ENCODE results near the gene CPNE6. TPM values are rescaled to one million over a fixed set of nuclear protein-coding genes. Genes with fewer than 3 reads are reported as not detected.
A peak's percentile ranks its signal among the peaks of the same experiment; 100 is the strongest.

CPNE6 gene
- total RNA-seq, 4 donors from 2014 or later, result 0.76 TPM; not detected in 3

- DNase-seq, result peak; percentile 32 to 43
- H3K27me3 ChIP-seq, result no peaks in the 10 kb centered on the region
- TF ChIP-seq CTCF (IDR thresholded peaks at IDR 0.05) (no peak), POLR2A (IDR thresholded peaks at IDR 0.05) (no peak)
- H3K36me3 ChIP-seq, result no peaks in the 10 kb centered on the region
- H3K4me3 ChIP-seq, result peak overlapping the region; percentile 71 to 84
- no peaks in the 10 kb centered on the region for H3K9me3 ChIP-seq
- intact Hi-C loops (cut with DNase I; ENCODE audit: low total_unique reads), result no loop called here
- H3K4me1 ChIP-seq, result peaks cover 0 to 8% of the 10 kb centered on the region in 2 donors
- H3K27ac ChIP-seq, result peak overlapping the region; percentile 84 to 93
Measured at GRCh38 chr14:24095271-24096068, 24.1 kb downstream of the CPNE6 start.

- Histone ChIP-seq H3K4me1 (peaks cover 0 to 8% of the 10 kb centered on the region in 2 donors), H3K36me3 (no peaks in the 10 kb centered on the region), H3K27me3 (no peaks in the 10 kb centered on the region), H3K4me3 (no peak overlapping the region), H3K9me3 (no peaks in the 10 kb centered on the region), H3K27ac (no peak overlapping the region)
- intact Hi-C loops (cut with DNase I; ENCODE audit: low total_unique reads), result no loop called here
- TF ChIP-seq CTCF (IDR thresholded peaks at IDR 0.05) (no peak), POLR2A (IDR thresholded peaks at IDR 0.05) (no peak)
- no peak for DNase-seq
Measured at GRCh38 chr14:24096545-24097181, 25.3 kb downstream of the CPNE6 start.

GRCh38 chr14:24098229-24098926, 27.0 kb downstream of the CPNE6 start:
- no peak for DNase-seq
- no peaks in the 10 kb centered on the region for H3K36me3 ChIP-seq
- TF ChIP-seq POLR2A (IDR thresholded peaks at IDR 0.05), result no peak
- TF ChIP-seq CTCF (IDR thresholded peaks at IDR 0.05), result no peak
- no peak overlapping the region for H3K4me3 ChIP-seq
- intact Hi-C loops (cut with DNase I; ENCODE audit: low total_unique reads), result no loop called here
- no peaks in the 10 kb centered on the region for H3K9me3 ChIP-seq
- no peak overlapping the region for H3K27ac ChIP-seq
- H3K27me3 ChIP-seq, result no peaks in the 10 kb centered on the region
- peaks cover 0 to 8% of the 10 kb centered on the region in 2 donors for H3K4me1 ChIP-seq

GRCh38 chr14:24098927-24099813, 27.8 kb downstream of the CPNE6 start:
- intact Hi-C loops (cut with DNase I; ENCODE audit: low total_unique reads), result no loop called here
- H3K4me1 ChIP-seq, result peaks cover 0 to 8% of the 10 kb centered on the region in 2 donors
- H3K27ac ChIP-seq, result no peak overlapping the region
- H3K27me3 ChIP-seq, result no peaks in the 10 kb centered on the region
- TF ChIP-seq CTCF (IDR thresholded peaks at IDR 0.05) (no peak), POLR2A (IDR thresholded peaks at IDR 0.05) (no peak)
- no peak for DNase-seq
- H3K4me3 ChIP-seq, result no peak overlapping the region
- no peaks in the 10 kb centered on the region for H3K9me3 ChIP-seq
- H3K36me3 ChIP-seq, result no peaks in the 10 kb centered on the region

Measured in uterus (tissue), 4 donors.